DMS153 (cell line): ENCODE results near the gene PPOX.

ENCODE experiments used
- DNase-seq: peaks from one replicate; lab custom pipeline; 2025; lab: John Stamatoyannopoulos, UW

The PPOX gene

DNA sequence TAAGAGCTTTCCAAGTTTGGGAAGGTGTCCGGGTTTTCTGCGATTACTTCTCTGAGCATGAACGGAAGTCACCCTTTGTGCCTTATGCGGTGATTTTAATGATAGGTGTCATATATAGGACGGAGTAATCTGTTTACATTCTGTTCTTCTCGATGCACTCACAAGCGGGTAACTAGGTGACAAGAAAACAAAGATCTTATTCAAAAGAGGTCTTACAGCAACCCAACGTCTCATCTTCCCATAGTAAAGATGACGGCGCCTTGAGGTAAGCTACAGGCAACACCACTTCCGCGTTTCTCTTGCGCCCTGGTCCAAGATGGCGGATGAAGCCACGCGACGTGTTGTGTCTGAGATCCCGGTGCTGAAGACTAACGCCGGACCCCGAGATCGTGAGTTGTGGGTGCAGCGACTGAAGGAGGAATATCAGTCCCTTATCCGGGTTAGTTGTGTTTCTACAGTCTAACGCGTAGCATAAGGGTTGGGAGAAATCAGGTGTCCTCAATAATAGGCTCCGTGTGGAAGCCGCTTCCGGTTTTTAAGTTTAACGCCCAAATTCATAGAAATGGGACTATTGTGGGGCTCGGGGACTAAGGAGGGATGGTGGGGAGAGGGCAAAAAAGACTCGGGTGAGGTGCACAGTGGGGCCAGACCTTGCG lies 12.4 kb upstream of the PPOX start, which contains the start of gene UFC1:
TSS of gene UFC1 (plus strand) at position 297 of the 656 bp plus-strand sequence. CDS start at position 317, 20 bp downstream.
- peak; percentile 88 for DNase-seq

DNA sequence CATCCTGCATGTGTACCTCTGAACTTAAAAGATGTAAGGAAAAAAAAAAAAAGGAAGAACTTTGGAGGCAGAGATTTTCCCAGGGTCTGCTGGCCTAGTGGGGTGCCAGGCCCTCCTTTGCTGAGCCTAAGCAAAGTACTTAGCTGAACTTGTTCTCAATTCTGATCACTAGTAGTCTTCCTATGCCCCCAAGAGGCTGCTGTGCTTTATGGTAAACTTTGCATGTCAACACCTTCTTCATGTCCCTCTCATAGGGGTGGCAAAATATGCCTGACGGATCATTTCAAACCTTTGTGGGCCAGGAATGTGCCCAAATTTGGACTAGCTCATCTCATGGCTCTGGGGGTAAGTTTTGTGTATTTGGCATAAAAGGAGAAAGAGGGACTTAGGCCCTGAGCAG lies 8.4 kb upstream of the PPOX start:
- DNase-seq, result no peak

DNA sequence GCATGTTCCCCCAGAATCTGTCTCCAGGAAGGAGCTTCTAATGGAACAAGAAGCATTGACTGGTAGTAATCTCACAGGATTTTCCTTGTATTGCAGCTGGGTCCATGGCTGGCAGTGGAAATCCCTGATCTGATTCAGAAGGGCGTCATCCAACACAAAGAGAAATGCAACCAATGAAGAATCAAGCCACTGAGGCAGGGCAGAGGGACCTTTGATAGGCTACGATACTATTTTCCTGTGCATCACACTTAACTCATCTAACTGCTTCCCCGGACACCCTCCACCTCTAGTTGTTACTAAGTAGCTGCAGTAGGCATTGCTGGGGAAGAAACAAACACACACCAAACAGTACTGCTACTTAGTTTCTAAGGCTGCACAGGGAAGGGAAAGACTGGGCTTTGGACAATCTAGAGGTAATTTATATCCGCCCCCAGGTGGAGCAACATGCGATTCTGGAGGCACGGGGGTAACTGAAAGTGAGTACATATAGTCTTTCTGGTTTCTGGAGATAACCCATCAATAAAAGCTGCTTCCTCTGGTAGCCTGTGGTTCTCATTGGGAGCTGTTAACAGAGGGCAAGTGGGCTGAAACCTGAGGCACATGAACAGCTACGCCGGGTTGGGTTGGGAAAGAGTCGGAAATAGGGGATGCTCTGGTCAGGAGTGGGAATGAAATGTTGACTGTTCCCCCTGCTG lies 7.8 kb upstream of the PPOX start:
- DNase-seq, result no peak

DNA sequence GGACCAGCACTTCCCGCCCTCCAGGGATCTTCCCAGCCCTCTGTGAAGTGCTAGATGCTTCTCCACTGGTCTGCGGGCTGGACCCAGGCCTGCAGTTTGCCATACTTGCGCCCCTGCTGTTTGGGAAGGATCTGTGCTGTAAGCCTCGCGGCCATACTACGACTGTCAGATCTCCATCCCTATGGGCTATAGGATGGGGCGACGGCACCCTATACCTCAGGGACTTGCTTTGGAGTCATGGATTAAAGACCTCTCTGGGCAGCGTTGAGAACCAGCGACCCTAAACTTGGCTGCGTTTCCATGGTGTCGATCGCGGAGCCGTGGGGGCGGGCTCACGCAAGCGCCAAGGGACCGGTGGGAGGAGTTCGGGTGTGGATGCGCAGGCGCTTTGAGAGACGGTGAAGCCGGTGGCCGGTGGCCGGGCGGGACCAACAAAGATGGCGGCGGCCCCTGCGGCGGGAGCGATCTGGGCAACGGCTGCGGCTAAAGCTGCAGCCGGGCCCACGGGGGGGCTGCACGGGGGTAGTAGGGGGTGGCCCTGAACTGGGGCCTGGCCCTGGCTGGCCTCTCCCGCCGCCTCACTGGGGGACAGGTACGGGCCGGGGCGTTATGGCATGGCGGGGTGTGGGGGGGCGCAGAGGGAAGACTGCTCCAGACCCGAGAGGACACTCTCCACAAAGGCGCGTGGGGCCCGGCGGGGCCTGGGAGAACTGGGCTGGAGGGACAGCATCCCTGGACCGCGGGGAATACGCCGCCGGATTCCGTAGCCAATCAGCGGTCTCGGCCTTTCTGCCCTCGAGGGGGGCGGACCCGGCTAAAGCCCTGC lies 6.9 kb upstream of the PPOX start, which contains the start of gene USP21:
TSS of gene USP21 (plus strand) at position 414 of the 826 bp plus-strand sequence. CDS start 1,141 bp downstream, outside the sequence.
- peak; percentile 78 for DNase-seq

DNA sequence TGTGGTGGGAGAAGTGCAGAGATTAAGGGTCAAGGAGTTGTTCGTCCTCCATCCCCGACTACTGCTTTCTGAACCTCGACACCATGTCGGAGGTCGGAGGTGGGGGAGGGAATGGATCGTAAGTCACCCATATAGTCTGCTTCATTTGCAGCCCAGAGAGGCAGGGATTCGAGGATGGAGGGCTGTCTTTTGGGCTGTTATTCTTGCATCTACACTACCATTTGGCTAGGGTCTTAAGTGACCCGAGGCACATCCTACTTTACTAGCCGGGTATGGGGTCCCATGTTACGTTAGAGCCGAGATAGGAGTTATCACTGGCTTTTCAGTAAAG lies 6.3 kb upstream of the PPOX start:
- DNase-seq, result no peak

DNA sequence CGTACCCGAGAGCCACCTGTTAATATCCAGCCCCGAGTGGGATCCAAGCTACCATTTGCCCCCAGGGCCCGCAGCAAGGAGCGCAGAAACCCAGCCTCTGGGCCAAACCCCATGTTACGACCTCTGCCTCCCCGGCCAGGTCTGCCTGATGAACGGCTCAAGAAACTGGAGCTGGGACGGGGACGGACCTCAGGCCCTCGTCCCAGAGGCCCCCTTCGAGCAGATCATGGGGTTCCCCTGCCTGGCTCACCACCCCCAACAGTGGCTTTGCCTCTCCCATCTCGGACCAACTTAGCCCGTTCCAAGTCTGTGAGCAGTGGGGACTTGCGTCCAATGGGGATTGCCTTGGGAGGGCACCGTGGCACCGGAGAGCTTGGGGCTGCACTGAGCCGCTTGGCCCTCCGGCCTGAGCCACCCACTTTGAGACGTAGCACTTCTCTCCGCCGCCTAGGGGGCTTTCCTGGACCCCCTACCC lies 5.5 kb upstream of the PPOX start:
- no peak for DNase-seq

DNA sequence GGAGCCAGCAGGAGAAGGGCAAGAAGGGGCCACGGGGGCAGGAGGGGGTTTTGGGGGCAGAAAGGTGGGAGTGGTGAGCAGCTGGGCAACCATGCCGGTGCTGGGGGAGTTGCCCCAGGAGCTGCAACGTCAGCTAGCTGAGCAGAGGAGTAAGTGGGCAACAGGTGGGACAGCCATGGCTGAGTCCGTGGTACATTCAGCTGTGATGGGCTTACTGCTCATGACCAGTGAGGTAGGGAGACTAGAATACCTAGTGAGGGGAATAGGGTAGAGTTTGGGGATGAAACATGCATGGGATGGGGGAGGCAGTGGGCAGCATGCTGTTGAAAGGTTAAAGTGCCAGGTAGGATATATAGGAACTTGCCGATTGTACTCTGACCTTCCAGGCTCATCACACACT lies 4.6 kb upstream of the PPOX start:
- no peak for DNase-seq

DNA sequence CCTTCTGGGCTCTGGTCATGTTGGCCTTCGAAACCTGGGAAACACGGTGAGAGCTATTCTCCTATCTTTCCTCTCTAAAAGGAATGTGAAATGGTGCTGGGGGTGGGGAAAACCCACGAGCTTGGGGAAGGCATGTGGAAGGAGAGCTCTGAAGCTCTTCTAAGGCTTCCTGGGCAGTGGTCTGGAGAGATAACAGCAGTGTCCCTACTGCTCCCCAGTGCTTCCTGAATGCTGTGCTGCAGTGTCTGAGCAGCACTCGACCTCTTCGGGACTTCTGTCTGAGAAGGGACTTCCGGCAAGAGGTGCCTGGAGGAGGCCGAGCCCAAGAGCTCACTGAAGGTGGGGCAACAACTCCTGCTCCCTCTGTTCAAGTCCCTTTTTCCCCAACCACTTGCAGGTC lies 4.2 kb upstream of the PPOX start:
- no peak for DNase-seq

DNA sequence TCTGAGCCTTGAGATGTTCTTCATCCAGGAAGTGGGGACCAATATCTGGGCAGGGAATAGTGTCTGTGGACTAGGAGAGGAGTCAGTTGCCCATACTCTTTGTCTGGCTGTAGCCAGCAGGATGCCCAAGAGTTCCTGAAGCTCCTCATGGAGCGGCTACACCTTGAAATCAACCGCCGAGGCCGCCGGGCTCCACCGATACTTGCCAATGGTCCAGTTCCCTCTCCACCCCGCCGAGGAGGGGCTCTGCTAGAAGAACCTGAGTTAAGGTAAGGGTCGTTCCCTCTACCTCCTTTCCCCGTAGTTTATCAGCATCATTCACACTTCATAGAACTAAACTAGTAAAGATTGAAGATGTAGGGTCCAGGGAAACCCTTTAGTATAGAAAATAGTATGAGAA lies 3.4 kb upstream of the PPOX start:
- DNase-seq, result no peak

DNA sequence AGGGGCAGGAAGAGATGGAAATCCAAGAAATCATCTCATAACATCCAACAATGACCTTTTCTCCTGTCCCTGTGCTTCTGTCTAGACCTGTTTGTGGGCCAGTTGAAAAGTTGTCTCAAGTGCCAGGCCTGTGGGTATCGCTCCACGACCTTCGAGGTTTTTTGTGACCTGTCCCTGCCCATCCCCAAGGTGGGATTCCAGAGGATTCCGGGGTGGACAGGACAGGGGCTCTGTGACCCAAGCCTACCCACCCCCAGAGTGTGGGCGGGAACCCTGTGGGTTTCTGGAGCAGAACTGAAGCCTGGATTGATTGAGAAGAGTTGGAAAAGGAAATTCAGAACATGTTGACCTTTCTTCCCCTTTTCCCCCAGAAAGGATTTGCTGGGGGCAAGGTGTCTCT lies 2.4 kb upstream of the PPOX start:
- DNase-seq, result no peak

DNA sequence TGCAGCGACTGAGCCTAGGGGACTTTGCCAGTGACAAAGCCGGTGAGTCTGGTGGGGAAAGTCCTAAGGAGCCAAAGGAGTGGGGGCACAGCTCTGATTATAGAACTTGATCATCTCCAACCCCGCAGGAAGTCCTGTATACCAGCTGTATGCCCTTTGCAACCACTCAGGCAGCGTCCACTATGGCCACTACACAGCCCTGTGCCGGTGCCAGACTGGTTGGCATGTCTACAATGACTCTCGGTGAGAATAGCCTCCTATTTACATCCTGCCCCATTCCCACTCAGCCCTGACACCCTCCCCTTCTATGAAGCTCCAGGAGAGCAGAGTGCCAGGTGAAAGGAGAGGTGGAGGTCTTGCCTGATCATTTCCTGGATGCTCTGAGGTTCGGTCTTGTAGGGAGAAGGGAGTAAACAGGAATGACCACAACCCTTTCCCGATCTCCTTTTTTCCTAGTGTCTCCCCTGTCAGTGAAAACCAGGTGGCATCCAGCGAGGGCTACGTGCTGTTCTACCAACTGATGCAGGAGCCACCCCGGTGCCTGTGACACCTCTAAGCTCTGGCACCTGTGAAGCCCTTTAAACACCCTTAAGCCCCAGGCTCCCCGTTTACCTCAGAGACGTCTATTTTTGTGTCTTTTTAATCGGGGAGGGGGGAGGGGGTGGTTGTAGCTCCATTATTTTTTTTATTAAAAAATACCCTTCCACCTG lies 1.2 kb upstream of the PPOX start:
- no peak for DNase-seq

DNA sequence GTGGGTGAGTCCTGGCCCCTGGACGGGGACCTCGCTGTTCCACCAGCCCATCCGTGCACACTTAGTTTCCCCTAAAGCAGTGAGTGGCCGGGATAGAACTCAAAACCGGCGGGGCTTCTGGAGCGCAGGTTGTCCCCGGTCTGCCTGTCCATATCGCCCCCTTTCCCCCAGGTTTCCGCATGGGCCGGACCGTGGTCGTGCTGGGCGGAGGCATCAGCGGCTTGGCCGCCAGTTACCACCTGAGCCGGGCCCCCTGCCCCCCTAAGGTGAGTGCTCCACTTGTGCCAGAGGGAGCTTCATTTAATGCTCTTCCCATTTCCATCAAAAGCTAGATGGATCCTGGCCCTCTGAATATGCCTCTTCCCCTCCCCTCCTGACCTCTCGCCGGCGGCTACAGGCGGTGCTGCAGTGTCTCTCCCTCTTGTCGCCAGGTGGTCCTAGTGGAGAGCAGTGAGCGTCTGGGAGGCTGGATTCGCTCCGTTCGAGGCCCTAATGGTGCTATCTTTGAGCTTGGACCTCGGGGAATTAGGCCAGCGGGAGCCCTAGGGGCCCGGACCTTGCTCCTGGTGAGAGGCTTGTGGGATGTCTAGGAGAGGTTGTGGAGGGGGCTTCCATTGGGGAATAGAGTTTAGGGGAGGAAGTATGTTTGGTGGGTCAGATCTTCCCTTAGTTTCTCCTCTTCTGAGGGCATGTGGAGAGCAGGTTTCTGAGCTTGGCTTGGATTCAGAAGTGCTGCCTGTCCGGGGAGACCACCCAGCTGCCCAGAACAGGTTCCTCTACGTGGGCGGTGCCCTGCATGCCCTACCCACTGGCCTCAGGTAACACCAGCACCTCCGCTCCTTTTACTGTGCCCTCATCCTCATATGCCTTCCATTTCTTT lies 683 bp downstream of the PPOX start:
- DNase-seq, result peak; percentile 18

DNA sequence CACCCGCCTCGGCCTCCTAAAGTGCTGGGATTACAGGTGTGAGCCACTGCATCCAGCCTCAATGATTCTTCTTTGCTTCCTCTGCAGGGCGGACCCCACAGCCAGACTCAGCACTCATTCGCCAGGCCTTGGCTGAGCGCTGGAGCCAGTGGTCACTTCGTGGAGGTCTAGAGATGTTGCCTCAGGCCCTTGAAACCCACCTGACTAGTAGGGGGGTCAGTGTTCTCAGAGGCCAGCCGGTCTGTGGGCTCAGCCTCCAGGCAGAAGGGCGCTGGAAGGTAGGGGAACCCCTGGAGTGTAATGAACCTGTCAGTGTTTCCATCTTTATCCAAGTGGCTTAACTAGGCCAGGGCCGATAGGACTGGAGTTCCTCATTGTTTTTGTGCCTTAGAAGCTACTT lies 2.7 kb downstream of the PPOX start:
- no peak for DNase-seq

DNA sequence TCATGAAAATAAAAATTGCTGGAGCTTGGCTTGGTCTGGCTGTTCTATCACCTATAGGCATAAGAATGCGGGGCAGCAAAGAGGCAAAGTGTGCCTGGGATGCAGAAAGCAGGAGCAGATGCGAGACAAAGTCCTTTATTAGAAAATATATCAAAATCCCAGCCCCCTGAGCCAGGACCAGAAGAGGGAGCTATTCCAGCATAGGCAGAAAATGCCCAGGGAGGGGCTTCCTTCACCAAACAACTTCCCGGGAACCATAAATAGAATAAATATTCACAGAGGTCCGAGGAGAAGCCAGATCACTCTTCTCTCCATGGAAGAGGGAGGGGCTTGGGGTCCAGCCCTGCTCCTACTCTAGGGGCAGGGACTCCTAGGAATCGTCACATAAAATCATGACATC lies 5.0 kb downstream of the PPOX start:
- DNase-seq, result no peak

DNA sequence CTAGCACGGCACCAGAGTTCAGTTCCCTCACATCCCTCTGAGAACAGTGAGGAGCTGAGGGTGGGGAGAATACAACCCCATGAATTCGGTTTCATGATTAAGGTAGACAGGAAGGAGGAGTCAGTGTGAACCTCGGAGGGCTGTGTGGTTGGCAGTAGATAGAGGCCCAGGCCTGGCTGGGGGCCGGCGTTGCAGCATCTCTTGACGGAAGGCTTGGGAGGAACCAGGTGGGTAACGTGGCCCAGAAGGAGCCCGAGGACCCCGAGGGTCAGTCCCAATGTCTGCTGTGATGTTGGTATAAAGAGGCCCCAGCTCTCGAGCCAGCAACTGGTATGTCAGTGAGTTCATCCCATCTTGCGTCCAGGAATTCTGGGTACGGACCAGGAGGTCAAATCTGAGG lies 5.5 kb downstream of the PPOX start:
- DNase-seq, result no peak

DNA sequence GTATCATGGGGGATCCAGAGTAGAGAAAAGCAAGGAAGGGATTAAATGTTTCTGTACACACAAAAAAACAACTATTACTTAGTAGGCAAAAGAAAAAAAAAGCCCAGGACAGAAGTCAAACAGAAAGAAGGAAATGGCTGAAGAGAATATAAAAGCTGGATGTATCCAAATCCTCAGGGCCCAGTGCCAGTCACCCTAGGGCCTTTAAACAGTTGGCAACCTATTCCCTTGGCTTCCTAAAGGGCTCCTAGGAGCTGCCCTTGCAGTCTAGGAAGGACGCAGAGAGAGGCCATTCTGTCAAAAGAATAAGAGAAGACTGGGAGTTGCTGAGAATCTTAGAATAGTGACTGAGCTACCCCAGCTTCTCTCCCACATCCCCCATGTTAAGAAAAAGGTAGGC lies 6.1 kb downstream of the PPOX start:
- no peak for DNase-seq

DNA sequence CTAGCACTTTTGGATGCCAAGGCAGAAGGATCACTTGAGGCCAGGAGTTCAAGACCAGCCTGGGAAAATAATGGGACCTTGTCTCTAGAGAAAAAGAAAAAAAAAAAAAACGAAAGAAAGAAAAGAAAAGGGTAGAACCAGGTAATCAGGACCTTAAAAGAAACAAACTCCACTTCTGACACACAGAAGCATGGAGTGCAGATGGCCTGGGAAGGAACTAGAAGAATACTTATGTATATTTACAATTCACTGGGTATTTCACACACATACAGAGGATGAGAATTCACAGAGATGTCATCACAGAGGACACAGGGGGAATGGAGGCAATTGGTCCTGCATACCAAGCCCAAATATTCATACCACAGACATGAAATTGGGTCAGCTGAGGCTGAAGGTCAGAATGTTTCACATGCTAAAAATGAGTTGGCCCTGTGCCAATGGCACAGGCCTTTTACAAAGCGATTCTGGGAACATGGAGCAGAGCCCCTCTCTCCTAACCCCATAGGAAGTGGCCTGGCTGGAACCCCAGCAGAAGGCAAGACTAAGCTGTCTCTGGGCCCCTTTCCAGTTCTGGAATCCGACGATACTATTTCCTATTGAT lies 6.7 kb downstream of the PPOX start:
- DNase-seq, result no peak

DNA sequence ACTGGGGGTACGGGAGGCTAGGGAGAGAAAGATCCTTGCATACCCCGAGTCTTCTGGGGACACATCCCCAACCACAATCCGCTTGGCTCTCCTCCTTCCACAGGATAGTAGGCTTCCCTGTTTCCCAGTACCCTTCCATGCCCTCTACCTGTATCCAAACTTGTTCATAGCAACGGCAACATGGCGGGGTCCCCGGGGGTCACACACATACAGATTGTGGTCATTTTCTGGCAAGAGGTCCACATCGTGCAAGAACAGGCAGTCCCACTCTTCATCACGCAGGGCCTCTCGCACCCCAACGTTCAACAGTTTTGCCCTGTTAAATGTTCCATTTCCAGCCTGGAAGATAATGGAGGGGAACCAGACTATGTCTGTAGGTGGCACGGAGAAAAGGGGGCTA lies 7.5 kb downstream of the PPOX start:
- no peak for DNase-seq

DNA sequence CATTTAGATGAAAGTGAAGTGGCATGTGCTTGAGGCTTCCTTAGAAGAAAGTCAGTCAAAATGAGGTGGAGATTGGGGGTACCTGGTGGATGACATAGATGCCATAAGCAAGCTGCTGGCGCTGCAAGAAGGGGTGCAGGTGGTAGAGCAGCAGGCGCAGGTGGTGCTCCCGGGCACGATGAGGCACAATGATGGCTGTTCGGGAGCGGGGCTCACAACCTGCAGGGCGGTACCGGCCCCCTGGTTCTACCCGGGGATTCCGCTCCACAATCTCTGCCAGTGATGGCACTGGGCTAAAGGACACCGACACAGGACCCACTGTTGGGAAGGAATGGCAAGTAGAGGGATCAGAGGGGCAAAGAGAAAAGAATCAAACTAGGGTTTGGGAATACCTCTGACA lies 8.7 kb downstream of the PPOX start:
- DNase-seq, result no peak

DNA sequence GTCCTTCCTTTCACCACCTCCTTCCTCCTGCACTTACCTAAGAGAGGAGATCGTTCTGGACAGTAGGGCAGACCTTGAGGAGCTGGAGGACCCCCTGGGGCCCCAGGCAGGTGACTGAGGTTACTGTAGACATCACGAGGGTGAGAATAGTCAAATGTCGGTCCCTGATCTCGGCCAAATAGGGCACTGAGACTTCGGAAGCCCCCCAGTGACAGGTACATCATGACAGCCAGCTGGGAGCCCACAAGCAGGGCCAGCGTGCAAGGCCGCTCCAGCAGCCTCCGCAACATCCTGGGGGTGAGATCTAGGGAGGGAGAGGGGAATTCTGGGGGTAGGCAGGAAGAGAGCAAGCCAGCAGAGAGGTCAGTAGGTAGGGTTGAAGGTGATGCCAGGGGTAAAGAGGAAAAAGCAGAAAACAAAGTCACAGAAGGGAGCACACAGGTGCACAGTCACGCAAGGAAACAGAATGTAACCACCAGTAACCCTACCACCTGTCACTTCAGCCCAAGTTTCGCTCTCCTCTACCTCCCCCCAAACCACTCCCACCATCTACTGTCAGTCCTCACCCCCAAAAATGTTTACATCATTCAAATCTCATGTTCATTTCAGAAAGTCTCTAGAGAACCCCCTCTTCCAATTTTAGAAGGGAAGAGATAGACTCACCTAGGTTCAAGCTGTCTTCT lies 9.7 kb downstream of the PPOX start:
- DNase-seq, result no peak
